CD14-positive monocyte (primary cell): ENCODE results near the gene DBR1. TPM values are rescaled to one million over a fixed set of nuclear protein-coding genes. Genes with fewer than 3 reads are reported as not detected.

ENCODE experiments used
- DNase-seq, 3 donors: peaks; one replicate each; pipeline ENCODE4 v3.0.0-alpha.2; 2011 to 2022
- H2AFZ ChIP-seq: 2 replicates; pipeline ENCODE4 v1.6.0; 2012; ENCODE audit warnings: mild to moderate bottlenecking, low read depth, low read length, inconsistent platforms; ENCODE audit not compliant: insufficient read depth, poor library complexity, severe bottlenecking
- H3K27ac ChIP-seq, 2 donors: 1 replicate in 1 of 2; 2 replicates in 1 of 2; pipeline ENCODE4 v1.5.1; 2012 to 2013; ENCODE audit warnings: low read length in 2 of 2, control low read depth in 1 of 2, inconsistent platforms in 1 of 2, low read depth in 1 of 2, mild to moderate bottlenecking in 1 of 2
- H3K27me3 ChIP-seq, 2 donors: one replicate each; pipeline versions ENCODE4 v1.6.0 to v1.6.1; 2011 to 2013; ENCODE audit warnings: low read length in 2 of 2; ENCODE audit not compliant: control insufficient read depth in 2 of 2, insufficient read depth in 2 of 2
- H3K36me3 ChIP-seq, 2 donors: replicated peaks in 1 of 2; 1 replicate in 1 of 2; 2 replicates in 1 of 2; pipeline versions ENCODE4 v1.5.1 to v1.6.1; 2012 to 2013; ENCODE audit warnings: low read length in 2 of 2, control low read depth in 1 of 2, inconsistent platforms in 1 of 2, mild to moderate bottlenecking in 1 of 2; ENCODE audit not compliant: insufficient read depth in 2 of 2, control insufficient read depth in 1 of 2
- H3K4me1 ChIP-seq, 2 donors: 1 replicate in 1 of 2; 2 replicates in 1 of 2; pipeline versions ENCODE4 v1.5.1 to v1.6.1; 2012 to 2013; ENCODE audit warnings: low read length in 2 of 2, control low read depth in 1 of 2, inconsistent platforms in 1 of 2, mild to moderate bottlenecking in 1 of 2, moderate library complexity in 1 of 2; ENCODE audit not compliant: insufficient read depth in 2 of 2, control insufficient read depth in 1 of 2
- H3K4me2 ChIP-seq: replicated peaks from 2 replicates; pipeline ENCODE3; 2012; ENCODE audit warnings: low read length, moderate library complexity, mild to moderate bottlenecking; ENCODE audit not compliant: poor library complexity, severe bottlenecking; ENCODE audit errors: extremely low read depth
- H3K4me3 ChIP-seq, 3 experiments: fragments of 200-600 bp in 1 of 3; sonication (generic) in 1 of 3; replicated peaks in 1 of 3; 1 replicate in 2 of 3; 2 replicates in 1 of 3; pipeline ENCODE4 v1.5.1; 2011 to 2013; ENCODE audit warnings: low read length in 3 of 3, mild to moderate bottlenecking in 3 of 3, control low read depth in 2 of 3, low read depth in 2 of 3, inconsistent platforms in 1 of 3, moderate library complexity in 1 of 3
- H3K79me2 ChIP-seq: 2 replicates; pipeline ENCODE4 v1.6.0; 2012; ENCODE audit warnings: mild to moderate bottlenecking, control low read depth, inconsistent platforms, low read length, moderate library complexity; ENCODE audit not compliant: insufficient read depth
- H3K9ac ChIP-seq: 2 replicates; pipeline ENCODE4 v1.6.0; 2017; ENCODE audit warnings: low read length, mild to moderate bottlenecking; ENCODE audit not compliant: insufficient read depth, poor library complexity, severe bottlenecking
- H3K9me3 ChIP-seq, 2 donors: replicated peaks in 1 of 2; 1 replicate in 1 of 2; 2 replicates in 1 of 2; pipeline versions ENCODE4 v1.5.1 to v1.6.1; 2012 to 2013; ENCODE audit warnings: low read length in 2 of 2, control low read depth in 1 of 2; ENCODE audit not compliant: control insufficient read depth in 1 of 2, insufficient read depth in 1 of 2
- H4K20me1 ChIP-seq: 2 replicates; pipeline ENCODE4 v1.6.0; 2012; ENCODE audit warnings: mild to moderate bottlenecking, low read length, control low read depth, moderate library complexity; ENCODE audit not compliant: insufficient read depth
- H3K27ac Mint-ChIP-seq, 7 donors: one replicate each; pipeline ENCODE4 v1.8.0; 2020; ENCODE audit warnings: mild to moderate bottlenecking in 7 of 7, mixed read lengths in 7 of 7, moderate library complexity in 6 of 7, inconsistent platforms in 2 of 7
- H3K27me3 Mint-ChIP-seq, 3 donors: one replicate each; pipeline ENCODE4 v1.8.0; 2021 to 2022; ENCODE audit warnings: low read depth in 3 of 3, mild to moderate bottlenecking in 3 of 3, mixed read lengths in 3 of 3, moderate library complexity in 3 of 3, inconsistent platforms in 1 of 3
- H3K36me3 Mint-ChIP-seq, 2 donors: one replicate each; pipeline ENCODE4 v1.8.0; 2020; ENCODE audit warnings: mixed read lengths in 2 of 2, inconsistent platforms in 1 of 2, mild to moderate bottlenecking in 1 of 2
- H3K4me1 Mint-ChIP-seq: one replicate; pipeline ENCODE4 v1.8.0; 2020; ENCODE audit warnings: mild to moderate bottlenecking, mixed read lengths
- H3K4me3 Mint-ChIP-seq, 2 donors: one replicate each; pipeline ENCODE4 v1.8.0; 2020; ENCODE audit warnings: mild to moderate bottlenecking in 2 of 2, mixed read lengths in 2 of 2, moderate library complexity in 1 of 2
- H3K9me3 Mint-ChIP-seq, 7 donors: one replicate each; pipeline ENCODE4 v1.8.0; 2020 to 2022; ENCODE audit warnings: mixed read lengths in 7 of 7, mild to moderate bottlenecking in 6 of 7, moderate library complexity in 6 of 7, inconsistent platforms in 2 of 7
- WGBS: methylation state at CpG from one replicate; pipeline ENCODE4 v1.1.5; 2013; ENCODE audit warnings: missing lambda C conversion rate; ENCODE audit not compliant: insufficient coverage; 5-methylcytosine and 5-hydroxymethylcytosine counted together
- intact Hi-C, 2 donors: fragments of 100-400 bp; cut with micrococcal nuclease; formaldehyde crosslinking; loops; one replicate each; pipeline versions ENCODE4 v1.15.0 to v1.15.1; 2023
- polyA plus RNA-seq, 3 donors: library from polyadenylated mRNA; depleted of rRNA in 1 of 3; unstranded in 2 of 3; stranded (reverse) in 1 of 3; fragments of 300-500 nt in 2 of 3; fragments of >200 nt in 1 of 3; fragmentation: Illumina TruSeq in 2 of 3; gene quantifications; 1 replicate in 2 of 3; 2 replicates in 1 of 3; pipeline ENCODE4 v1.2.3, GENCODE V29; 2012 to 2021
- TF ChIP-seq, protein P1 (sequence below): fragments of 200-600 bp; IDR thresholded peaks from one replicate; pipeline ENCODE4 v1.8.0; 2022; ENCODE audit warnings: antibody characterized with exemption, mild to moderate bottlenecking

The DBR1 gene
- polyA plus RNA-seq, 3 donors: 4.8 to 7.5 (median 5.6) TPM

DNA sequence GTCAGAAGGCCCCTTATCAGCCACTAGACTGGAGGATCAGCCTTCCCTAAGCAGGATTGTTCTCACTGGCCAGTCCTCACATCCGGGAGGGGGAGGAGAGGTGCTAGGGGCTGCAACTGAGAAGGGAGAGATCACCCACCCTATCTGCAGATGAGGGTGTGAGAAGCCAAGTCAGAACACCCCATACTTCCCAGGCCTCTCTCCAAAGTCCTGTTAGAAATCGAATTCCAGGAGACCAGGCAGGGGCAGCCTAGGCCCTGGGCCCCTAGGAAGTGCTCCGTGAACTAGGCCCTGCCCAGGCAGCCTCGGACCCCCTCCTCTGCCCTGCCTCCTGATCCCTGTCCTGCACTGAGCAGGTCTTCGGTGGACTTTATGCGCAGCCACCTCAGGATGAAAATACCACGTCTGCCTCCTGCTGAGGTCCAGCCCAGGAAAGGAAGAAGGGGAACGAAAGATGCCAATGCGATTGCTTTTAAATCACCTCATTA, 60.2 kb downstream of the DBR1 start:
- Mint-ChIP-seq H3K4me1 (peaks cover 28% of the 10 kb centered on the region), H3K36me3 (peaks cover 0 to 3% of the 10 kb centered on the region in 2 donors), H3K9me3 (peaks cover 0 to 2% (median 0%) of the 10 kb centered on the region in 7 donors), H3K4me3 (peak overlapping the region; percentile 91 to 94), H3K27ac (no peak overlapping the region), H3K27me3 (peaks cover 0 to 4% (median 1%) of the 10 kb centered on the region in 3 donors)
- TF ChIP-seq, protein P1, sequence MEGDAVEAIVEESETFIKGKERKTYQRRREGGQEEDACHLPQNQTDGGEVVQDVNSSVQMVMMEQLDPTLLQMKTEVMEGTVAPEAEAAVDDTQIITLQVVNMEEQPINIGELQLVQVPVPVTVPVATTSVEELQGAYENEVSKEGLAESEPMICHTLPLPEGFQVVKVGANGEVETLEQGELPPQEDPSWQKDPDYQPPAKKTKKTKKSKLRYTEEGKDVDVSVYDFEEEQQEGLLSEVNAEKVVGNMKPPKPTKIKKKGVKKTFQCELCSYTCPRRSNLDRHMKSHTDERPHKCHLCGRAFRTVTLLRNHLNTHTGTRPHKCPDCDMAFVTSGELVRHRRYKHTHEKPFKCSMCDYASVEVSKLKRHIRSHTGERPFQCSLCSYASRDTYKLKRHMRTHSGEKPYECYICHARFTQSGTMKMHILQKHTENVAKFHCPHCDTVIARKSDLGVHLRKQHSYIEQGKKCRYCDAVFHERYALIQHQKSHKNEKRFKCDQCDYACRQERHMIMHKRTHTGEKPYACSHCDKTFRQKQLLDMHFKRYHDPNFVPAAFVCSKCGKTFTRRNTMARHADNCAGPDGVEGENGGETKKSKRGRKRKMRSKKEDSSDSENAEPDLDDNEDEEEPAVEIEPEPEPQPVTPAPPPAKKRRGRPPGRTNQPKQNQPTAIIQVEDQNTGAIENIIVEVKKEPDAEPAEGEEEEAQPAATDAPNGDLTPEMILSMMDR: no peak
- Histone ChIP-seq H3K9ac (no peak overlapping the region), H3K36me3 (no peaks in the 10 kb centered on the region), H4K20me1 (no peaks in the 10 kb centered on the region), H3K9me3 (no peaks in the 10 kb centered on the region), H3K27ac (no peak overlapping the region), H3K4me1 (peaks cover 11 to 18% of the 10 kb centered on the region in 2 donors), H3K27me3 (no peaks in the 10 kb centered on the region), H3K4me2 (peak overlapping the region; percentile 88), H2AFZ (peak overlapping the region; percentile 98), H3K4me3 (peak overlapping the region in 1 of 3 experiments; percentile 87), H3K79me2 (no peaks in the 10 kb centered on the region)
- intact Hi-C loops: no loop called here
- DNase-seq: no peak
- 37% methylated on average over 7 of the region's 9 CpGs for WGBS

DNA sequence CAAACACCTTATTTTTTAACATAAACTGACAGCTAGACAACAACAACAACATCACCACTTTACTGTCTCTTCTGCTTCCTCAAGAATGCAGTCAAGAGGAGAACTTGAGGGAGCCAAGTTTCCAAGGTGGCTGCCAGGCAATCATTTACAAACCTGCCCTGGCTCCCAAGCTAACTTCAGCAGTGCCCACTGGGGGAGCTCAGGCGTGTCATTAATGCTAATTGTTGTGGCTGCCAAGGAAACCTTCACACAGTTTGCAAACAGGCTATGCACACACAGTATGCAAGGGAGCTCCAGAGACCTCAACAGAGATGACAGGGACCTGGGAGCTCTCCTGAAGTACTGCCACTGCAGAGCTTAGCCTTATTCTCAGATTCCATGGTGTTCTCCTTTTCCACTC, 61.4 kb downstream of the DBR1 start:
- H3K27ac Mint-ChIP-seq: no peak overlapping the region
- Histone ChIP-seq H3K9ac (no peak overlapping the region), H3K4me1 (peaks cover 11 to 18% of the 10 kb centered on the region in 2 donors), H3K4me2 (no peak overlapping the region), H3K4me3 (no peak overlapping the region), H3K79me2 (no peaks in the 10 kb centered on the region), H3K27ac (no peak overlapping the region), H2AFZ (no peak overlapping the region), H3K9me3 (no peaks in the 10 kb centered on the region), H4K20me1 (no peaks in the 10 kb centered on the region), H3K27me3 (no peaks in the 10 kb centered on the region), H3K36me3 (no peaks in the 10 kb centered on the region)
- DNase-seq: no peak
- no CpG with 5 or more reads among the region's 1 CpG for WGBS
- H3K9me3 Mint-ChIP-seq: peaks cover 0 to 2% (median 0%) of the 10 kb centered on the region in 7 donors
- TF ChIP-seq, protein P1: no peak
- H3K4me1 Mint-ChIP-seq: peaks cover 24% of the 10 kb centered on the region
- peaks cover 0 to 3% of the 10 kb centered on the region in 2 donors for H3K36me3 Mint-ChIP-seq
- peaks cover 0 to 2% (median 0%) of the 10 kb centered on the region in 3 donors for H3K27me3 Mint-ChIP-seq
- intact Hi-C loops: no loop called here
- no peak overlapping the region for H3K4me3 Mint-ChIP-seq
